Measurements from ENCODE around the gene TMEM245.

- no peak for TF ChIP-seq EZH2 (IDR thresholded peaks at IDR 0.05)
- TF ChIP-seq, protein P1, sequence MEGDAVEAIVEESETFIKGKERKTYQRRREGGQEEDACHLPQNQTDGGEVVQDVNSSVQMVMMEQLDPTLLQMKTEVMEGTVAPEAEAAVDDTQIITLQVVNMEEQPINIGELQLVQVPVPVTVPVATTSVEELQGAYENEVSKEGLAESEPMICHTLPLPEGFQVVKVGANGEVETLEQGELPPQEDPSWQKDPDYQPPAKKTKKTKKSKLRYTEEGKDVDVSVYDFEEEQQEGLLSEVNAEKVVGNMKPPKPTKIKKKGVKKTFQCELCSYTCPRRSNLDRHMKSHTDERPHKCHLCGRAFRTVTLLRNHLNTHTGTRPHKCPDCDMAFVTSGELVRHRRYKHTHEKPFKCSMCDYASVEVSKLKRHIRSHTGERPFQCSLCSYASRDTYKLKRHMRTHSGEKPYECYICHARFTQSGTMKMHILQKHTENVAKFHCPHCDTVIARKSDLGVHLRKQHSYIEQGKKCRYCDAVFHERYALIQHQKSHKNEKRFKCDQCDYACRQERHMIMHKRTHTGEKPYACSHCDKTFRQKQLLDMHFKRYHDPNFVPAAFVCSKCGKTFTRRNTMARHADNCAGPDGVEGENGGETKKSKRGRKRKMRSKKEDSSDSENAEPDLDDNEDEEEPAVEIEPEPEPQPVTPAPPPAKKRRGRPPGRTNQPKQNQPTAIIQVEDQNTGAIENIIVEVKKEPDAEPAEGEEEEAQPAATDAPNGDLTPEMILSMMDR (IDR thresholded peaks at IDR 0.05 in 2 of 3, conservative IDR thresholded peaks at IDR 0.05 in 1 of 3; ENCODE audit: borderline replicate concordance in 1 of 3, insufficient read depth in 1 of 3, low read depth in 2 of 3, low read length in 2 of 3): no peak
Observed at GRCh38 chr9:109166171-109166770, 46.5 kb upstream of the TMEM245 start.
